PC-3 (cell line): Measurements from ENCODE around the gene FNIP1.

Source experiments
- EZH2 ChIP-seq: fragments of 300-600 bp; sonication (generic); IDR thresholded peaks from one replicate; pipeline ENCODE4 v1.6.1; 2017; ENCODE audit warnings: antibody characterized with exemption, mild to moderate bottlenecking, low read length; ENCODE audit not compliant: unreplicated experiment
- EZH2phosphoT487 ChIP-seq: fragments of 300-600 bp; sonication (generic); IDR thresholded peaks from 2 replicates; pipeline ENCODE4 v1.6.1; 2018; ENCODE audit warnings: mild to moderate bottlenecking, antibody characterized with exemption, low read length, borderline replicate concordance
- TF ChIP-seq, protein P1 (sequence below): fragments of 300-600 bp; sonication (generic); conservative IDR thresholded peaks from 2 replicates; pipeline ENCODE4 v1.5.1; 2017; ENCODE audit warnings: antibody characterized with exemption, low read depth, mild to moderate bottlenecking, low read length

DNA sequence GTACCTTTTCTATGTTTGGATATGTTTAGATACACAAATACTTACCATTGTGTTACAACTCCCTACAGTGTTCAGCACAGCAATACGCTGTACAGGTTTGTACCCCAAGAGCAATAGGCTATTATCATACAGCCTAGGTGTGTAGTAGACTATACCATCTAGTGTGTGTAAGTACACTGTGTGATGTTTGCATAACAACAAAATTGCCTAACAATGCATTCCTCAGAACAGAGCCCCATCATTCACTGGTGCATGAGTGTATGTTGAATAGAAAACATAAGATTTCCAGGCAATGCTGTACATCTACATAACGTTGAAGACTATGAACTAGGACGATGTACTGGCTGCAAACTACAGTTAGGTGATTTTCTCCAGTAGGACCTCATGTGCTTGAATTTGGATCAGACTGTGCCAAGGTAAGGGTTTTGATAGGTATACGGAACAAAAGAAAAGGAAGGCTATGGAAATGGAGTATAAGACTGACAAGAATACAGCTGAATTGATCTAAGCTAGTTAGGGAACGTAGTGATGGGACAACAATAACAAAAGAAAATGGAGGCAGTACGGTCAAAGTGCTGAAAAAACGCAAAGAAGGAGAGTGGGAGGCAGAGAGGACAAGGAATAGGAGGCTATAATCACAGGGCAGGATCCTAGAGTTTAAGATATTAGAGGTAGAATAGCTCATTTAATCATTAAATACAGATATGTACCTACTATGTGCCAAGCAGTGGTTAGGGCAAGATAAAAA lies 46.9 kb downstream of the FNIP1 start:
- TF ChIP-seq, protein P1, sequence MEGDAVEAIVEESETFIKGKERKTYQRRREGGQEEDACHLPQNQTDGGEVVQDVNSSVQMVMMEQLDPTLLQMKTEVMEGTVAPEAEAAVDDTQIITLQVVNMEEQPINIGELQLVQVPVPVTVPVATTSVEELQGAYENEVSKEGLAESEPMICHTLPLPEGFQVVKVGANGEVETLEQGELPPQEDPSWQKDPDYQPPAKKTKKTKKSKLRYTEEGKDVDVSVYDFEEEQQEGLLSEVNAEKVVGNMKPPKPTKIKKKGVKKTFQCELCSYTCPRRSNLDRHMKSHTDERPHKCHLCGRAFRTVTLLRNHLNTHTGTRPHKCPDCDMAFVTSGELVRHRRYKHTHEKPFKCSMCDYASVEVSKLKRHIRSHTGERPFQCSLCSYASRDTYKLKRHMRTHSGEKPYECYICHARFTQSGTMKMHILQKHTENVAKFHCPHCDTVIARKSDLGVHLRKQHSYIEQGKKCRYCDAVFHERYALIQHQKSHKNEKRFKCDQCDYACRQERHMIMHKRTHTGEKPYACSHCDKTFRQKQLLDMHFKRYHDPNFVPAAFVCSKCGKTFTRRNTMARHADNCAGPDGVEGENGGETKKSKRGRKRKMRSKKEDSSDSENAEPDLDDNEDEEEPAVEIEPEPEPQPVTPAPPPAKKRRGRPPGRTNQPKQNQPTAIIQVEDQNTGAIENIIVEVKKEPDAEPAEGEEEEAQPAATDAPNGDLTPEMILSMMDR, result no peak
- no peak for TF ChIP-seq EZH2
- no peak for TF ChIP-seq EZH2phosphoT487
